Smooth muscle cell (in vitro differentiated cells): ENCODE results near the gene OR11G2. TPM values are rescaled to one million over a fixed set of nuclear protein-coding genes. Genes with fewer than 3 reads are reported as not detected.
"Not testable (repeated sequence)": the region's sequence is repeated elsewhere in the genome, so short reads cannot be mapped to it uniquely, and the experiment has no call there.

Experiments
- DNase-seq: peaks from one replicate; lab custom pipeline; 2025; ENCODE audit not compliant: unreplicated experiment; lab: John Stamatoyannopoulos, UW
- H2AFZ ChIP-seq: fragments of 200-600 bp; sonication (generic); 2 replicates; pipeline ENCODE4 v1.6.0; 2016; ENCODE audit warnings: antibody characterized with exemption, low read depth, mild to moderate bottlenecking
- H3F3A ChIP-seq: fragments of 200-600 bp; sonication (generic); 2 replicates; pipeline ENCODE4 v1.6.0; 2017; ENCODE audit warnings: antibody characterized with exemption, low read depth
- H3K27ac ChIP-seq: fragments of 200-600 bp; sonication (generic); 2 replicates; pipeline ENCODE4 v1.5.1; 2016; ENCODE audit warnings: low read depth, mild to moderate bottlenecking
- H3K27me3 ChIP-seq: fragments of 200-600 bp; sonication (generic); 2 replicates; pipeline ENCODE4 v1.6.1; 2016; ENCODE audit warnings: low read depth, mild to moderate bottlenecking
- H3K36me3 ChIP-seq: fragments of 200-600 bp; sonication (generic); 2 replicates; pipeline ENCODE4 v1.5.1; 2016; ENCODE audit warnings: low read depth
- H3K4me1 ChIP-seq: fragments of 200-600 bp; sonication (generic); 2 replicates; pipeline ENCODE4 v1.5.1; 2016; ENCODE audit warnings: low read depth
- H3K4me2 ChIP-seq: fragments of 200-600 bp; sonication (generic); 2 replicates; pipeline ENCODE4 v1.6.0; 2016; ENCODE audit warnings: mild to moderate bottlenecking
- H3K4me3 ChIP-seq: fragments of 200-600 bp; sonication (generic); 2 replicates; pipeline ENCODE4 v1.5.1; 2016; ENCODE audit warnings: mild to moderate bottlenecking
- H3K79me2 ChIP-seq: fragments of 200-600 bp; sonication (generic); 2 replicates; pipeline ENCODE4 v1.6.0; 2016; ENCODE audit warnings: low read depth, mild to moderate bottlenecking
- H3K9ac ChIP-seq: fragments of 200-600 bp; sonication (generic); 2 replicates; pipeline ENCODE4 v1.6.0; 2016; ENCODE audit warnings: low read depth
- H3K9me3 ChIP-seq: fragments of 200-600 bp; sonication (generic); replicated peaks from 2 replicates; pipeline ENCODE4 v1.5.1; 2016; ENCODE audit warnings: low read depth
- H4K20me1 ChIP-seq: fragments of 200-600 bp; sonication (generic); 2 replicates; pipeline ENCODE4 v1.6.0; 2016; ENCODE audit warnings: low read depth
- WGBS: methylation state at CpG from one replicate; pipeline ENCODE4 v1.1.7; 2016; ENCODE audit warnings: low lambda C conversion rate; 5-methylcytosine and 5-hydroxymethylcytosine counted together
- polyA plus RNA-seq: library from polyadenylated mRNA; unstranded; fragments of >200 nt; fragmentation: Nextera tagmentation; extraction: Ambion mirVana; gene quantifications from 2 replicates; pipeline ENCODE4 v1.2.1, GENCODE V29; 2016
- total RNA-seq: library from RNA; depleted of rRNA; stranded (reverse); fragments of >200 nt; gene quantifications from 2 replicates; pipeline ENCODE4 v1.2.3, GENCODE V29; 2014
- TF ChIP-seq, protein P1 (sequence below): fragments of 200-600 bp; sonication (generic); IDR thresholded peaks from 2 replicates; pipeline ENCODE4 v1.5.1; 2017; ENCODE audit warnings: borderline replicate concordance, mild to moderate bottlenecking, antibody characterized with exemption; ENCODE audit not compliant: insufficient read depth, poor library complexity, severe bottlenecking

OR11G2 gene
- total and polyA plus RNA-seq, 2 experiments from 2014 or later: not detected

DNA sequence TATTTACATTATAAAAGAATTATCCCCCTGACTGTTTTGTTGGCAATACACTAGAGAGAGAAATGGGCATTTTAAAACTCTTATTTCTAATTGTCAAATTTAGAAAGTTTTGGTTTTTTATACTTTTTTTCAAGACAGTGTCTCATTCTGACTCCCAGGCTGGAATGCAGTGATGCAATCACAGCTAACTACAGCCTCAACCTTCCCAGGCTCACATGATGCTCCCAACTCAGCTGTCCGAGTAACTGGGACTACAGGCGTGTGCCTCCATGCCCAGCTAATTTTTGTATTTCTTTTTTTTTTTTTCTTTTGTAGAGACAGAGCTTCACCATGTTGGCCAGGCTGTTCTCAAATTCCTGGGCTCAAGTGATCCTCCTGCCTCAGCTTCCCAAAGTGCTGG, 24.5 kb downstream of the OR11G2 start:
- Histone ChIP-seq H3K4me1 (no peaks in the 10 kb centered on the region), H3K79me2 (no peaks in the 10 kb centered on the region), H4K20me1 (no peaks in the 10 kb centered on the region), H3K9ac (no peak overlapping the region), H3K4me3 (no peak overlapping the region), H3K27me3 (no peaks in the 10 kb centered on the region), H2AFZ (no peak overlapping the region), H3K36me3 (no peaks in the 10 kb centered on the region), H3K9me3 (peaks cover 3% of the 10 kb centered on the region), H3K4me2 (no peak overlapping the region), H3F3A (no peaks in the 10 kb centered on the region), H3K27ac (no peak overlapping the region)
- TF ChIP-seq, protein P1, sequence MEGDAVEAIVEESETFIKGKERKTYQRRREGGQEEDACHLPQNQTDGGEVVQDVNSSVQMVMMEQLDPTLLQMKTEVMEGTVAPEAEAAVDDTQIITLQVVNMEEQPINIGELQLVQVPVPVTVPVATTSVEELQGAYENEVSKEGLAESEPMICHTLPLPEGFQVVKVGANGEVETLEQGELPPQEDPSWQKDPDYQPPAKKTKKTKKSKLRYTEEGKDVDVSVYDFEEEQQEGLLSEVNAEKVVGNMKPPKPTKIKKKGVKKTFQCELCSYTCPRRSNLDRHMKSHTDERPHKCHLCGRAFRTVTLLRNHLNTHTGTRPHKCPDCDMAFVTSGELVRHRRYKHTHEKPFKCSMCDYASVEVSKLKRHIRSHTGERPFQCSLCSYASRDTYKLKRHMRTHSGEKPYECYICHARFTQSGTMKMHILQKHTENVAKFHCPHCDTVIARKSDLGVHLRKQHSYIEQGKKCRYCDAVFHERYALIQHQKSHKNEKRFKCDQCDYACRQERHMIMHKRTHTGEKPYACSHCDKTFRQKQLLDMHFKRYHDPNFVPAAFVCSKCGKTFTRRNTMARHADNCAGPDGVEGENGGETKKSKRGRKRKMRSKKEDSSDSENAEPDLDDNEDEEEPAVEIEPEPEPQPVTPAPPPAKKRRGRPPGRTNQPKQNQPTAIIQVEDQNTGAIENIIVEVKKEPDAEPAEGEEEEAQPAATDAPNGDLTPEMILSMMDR: no peak
- DNase-seq: no peak
- whole genome bisulfite sequencing: 52% methylated on average over 2 of the region's 2 CpGs

DNA sequence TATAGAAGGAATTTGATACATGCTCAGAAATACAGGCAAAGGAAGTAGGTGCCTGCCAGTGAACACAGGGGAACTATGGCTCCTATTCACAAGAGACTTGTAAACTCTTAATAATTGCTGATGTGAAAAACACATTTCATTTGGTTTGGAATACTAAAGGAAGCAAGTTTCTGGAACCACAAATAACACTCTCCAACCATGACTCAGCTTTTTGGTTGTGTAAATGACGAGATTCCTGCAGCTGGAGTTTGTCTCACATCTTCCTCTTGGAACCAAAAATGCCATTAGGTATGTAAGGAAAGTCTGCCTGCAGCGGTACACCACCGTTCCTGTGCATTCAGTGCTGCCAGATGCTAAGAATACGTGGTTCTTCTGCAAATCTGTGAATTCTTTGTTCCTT, 28.3 kb downstream of the OR11G2 start:
- no peaks in the 10 kb centered on the region for H3K36me3 ChIP-seq
- H3K9me3 ChIP-seq: peaks cover 2% of the 10 kb centered on the region
- no peaks in the 10 kb centered on the region for H3K79me2 ChIP-seq
- no peak overlapping the region for H3K4me2 ChIP-seq
- H3K4me3 ChIP-seq: no peak overlapping the region
- H3K27ac ChIP-seq: no peak overlapping the region
- no peak for DNase-seq
- no peaks in the 10 kb centered on the region for H3F3A ChIP-seq
- H2AFZ ChIP-seq: no peak overlapping the region
- no peak overlapping the region for H3K9ac ChIP-seq
- TF ChIP-seq, protein P1: no peak
- H3K27me3 ChIP-seq: no peaks in the 10 kb centered on the region
- no peaks in the 10 kb centered on the region for H3K4me1 ChIP-seq
- no peaks in the 10 kb centered on the region for H4K20me1 ChIP-seq
- WGBS: 37% methylated on average over 4 of the region's 4 CpGs

DNA sequence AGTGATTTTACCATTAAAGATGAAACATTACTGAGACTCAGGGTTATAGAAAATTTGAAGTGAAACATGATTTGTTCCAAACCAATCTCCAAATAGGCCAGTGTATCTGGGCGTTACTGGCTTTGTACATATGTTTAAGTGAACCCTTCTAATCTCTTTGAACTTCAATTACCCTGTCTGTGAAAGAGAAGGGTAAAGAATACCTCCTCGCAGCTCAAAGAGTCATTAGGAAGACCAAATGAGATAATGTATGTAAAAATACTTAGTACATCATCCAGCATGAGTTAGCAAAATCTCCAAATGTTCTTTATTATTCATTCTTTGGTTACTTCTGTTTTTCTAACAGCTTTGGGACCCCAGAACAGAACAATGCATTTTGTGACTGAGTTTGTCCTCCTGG, 32.7 kb downstream of the OR11G2 start, which contains the start of gene OR11H6:
TSS of gene OR11H6 (plus strand) at position 301 of the 400 bp plus-strand sequence. CDS start at position 301, 0 bp downstream.
- Histone ChIP-seq H3K36me3 (no peaks in the 10 kb centered on the region), H3K4me1 (no peaks in the 10 kb centered on the region), H2AFZ (no peak within 1 kb of the TSS), H3K4me3 (no peak within 1 kb of the TSS), H3F3A (no peaks in the 10 kb centered on the region), H3K9me3 (peaks cover 12% of the 10 kb centered on the region), H3K79me2 (no peaks in the 10 kb centered on the region), H3K27me3 (no peaks in the 10 kb centered on the region), H3K9ac (no peak within 1 kb of the TSS), H3K27ac (no peak within 1 kb of the TSS), H3K4me2 (no peak within 1 kb of the TSS), H4K20me1 (no peaks in the 10 kb centered on the region)
- TF ChIP-seq, protein P1: no peak
- 10% methylated on average over 2 of the region's 2 CpGs for WGBS
- DNase-seq: no peak

DNA sequence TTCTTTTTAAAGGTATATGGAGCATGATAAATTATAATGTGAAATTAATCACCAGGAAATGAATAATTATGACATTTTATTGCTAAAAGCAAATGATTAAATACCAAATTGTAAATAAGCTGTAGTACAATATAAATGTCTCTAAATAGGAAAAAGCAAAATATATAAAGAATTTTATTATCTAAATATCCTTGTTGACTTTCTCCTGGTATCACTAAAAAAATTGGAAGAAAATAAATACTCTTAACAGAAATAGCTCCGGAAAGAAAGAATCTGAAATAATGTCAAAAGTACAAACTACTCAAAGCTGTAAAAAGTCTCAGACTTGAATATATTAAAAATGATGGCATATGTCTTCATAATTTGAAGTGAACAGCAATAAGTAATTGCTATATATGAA, 38.0 kb downstream of the OR11G2 start, which contains the start of gene OR11H7:
TSS of gene OR11H7 (plus strand) at position 301 of the 400 bp plus-strand sequence.
- no peaks in the 10 kb centered on the region for H3K4me1 ChIP-seq
- no peak within 1 kb of the TSS for H3K9ac ChIP-seq
- H4K20me1 ChIP-seq: no peaks in the 10 kb centered on the region
- WGBS: 72% methylated on average over 1 of the region's 1 CpG
- H3K4me2 ChIP-seq: no peak within 1 kb of the TSS
- H3K9me3 ChIP-seq: peaks cover 15% of the 10 kb centered on the region
- TF ChIP-seq, protein P1: no peak
- H2AFZ ChIP-seq: no peak within 1 kb of the TSS
- no peaks in the 10 kb centered on the region for H3F3A ChIP-seq
- DNase-seq: no peak
- H3K27me3 ChIP-seq: no peaks in the 10 kb centered on the region
- no peaks in the 10 kb centered on the region for H3K79me2 ChIP-seq
- no peak within 1 kb of the TSS for H3K4me3 ChIP-seq
- H3K27ac ChIP-seq: no peak within 1 kb of the TSS
- H3K36me3 ChIP-seq: no peaks in the 10 kb centered on the region

DNA sequence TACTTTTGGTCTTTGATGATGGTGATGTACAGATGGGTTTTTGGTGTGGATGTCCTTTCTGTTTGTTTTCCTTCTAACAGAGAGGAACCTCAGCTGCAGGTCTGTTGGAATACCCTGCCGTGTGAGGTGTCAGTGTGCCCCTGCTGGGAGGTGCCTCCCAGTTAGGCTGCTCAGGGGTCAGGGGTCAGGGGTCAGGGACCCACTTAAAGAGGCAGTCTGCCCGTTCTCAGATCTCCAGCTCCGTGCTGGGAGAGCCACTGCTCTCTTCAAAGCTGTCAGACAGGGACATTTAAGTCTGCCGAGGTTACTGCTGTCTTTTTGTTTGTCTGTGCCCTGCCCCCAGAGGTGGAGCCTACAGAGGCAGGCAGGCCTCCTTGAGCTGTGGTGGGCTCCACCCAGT, 44.7 kb downstream of the OR11G2 start:
- H3K27me3 ChIP-seq, H3F3A ChIP-seq, H3K4me2 ChIP-seq, H4K20me1 ChIP-seq, H2AFZ ChIP-seq, H3K4me1 ChIP-seq, H3K9me3 ChIP-seq, H3K36me3 ChIP-seq, H3K4me3 ChIP-seq, DNase-seq, H3K79me2 ChIP-seq, H3K27ac ChIP-seq, H3K9ac ChIP-seq: not testable (repeated sequence)
- WGBS: 82% methylated on average over 4 of the region's 4 CpGs
